Measurements from ENCODE around the gene ACTR10.

Gene ACTR10

DNA sequence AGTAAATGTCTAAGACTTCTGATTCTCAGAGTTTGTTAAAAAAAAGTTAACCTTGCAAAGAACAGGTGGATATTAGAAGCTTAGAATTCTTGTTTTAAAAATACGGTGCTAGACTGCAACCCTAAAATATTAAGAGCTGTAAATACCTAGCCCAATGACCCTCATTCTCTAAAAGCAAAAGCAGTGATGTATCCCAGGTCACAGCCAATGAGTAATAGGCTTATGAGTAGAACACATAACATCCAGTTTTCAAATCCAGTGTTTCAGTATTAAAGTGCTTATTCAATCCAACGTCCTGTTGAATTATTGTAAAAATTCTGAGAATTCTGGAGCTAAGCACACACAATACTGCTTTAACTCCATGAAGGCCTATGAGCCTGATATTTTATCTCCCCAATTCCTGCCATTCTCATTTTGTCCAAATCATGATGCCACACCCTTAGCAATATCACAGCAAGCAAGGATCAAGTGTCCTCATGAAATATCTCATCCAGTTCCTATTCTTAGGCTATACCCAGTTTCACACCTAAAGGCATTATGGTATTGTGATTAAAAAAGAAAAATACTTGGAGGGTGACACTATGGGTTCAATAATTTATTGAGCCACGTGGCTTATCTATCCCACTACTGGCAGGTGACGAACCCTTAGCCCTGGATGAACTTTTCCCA lies 83.1 kb downstream of the ACTR10 start:
- DNase-seq, result no peak

DNA sequence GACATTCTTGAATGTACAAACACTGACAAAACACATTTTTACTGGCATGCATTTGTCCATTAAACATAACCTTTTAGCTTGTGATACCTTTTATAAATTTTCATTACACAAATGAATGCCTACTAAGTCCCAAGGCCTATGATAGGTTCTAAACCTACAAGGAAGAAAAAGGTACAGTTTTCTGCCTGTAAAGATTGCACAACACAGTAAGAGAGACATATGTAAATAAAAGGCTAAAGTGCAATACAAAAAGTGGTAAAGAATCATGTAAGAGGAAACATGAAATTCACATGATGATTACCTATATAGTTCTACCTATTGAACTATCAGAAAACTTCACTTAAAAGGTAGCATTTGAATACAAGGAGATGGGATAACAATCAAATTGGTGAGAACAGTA lies 83.8 kb downstream of the ACTR10 start:
- no peak for DNase-seq

GRCh38 chr14:58285132-58285531 lies 85.2 kb downstream of the ACTR10 start:
- no peak for DNase-seq

Data from NCI-H1417 treated with DMSO at 0.1 percent for 48 hours (cell line).